ENCODE data around the gene CYP2W1.
A peak's percentile ranks its signal among the peaks of the same experiment; 100 is the strongest.

Gene CYP2W1

GRCh38 chr7:964401-965231 lies 18.4 kb upstream of the CYP2W1 start:
- no peak for DNase-seq (ENCODE audit: low read depth, low spot score)
- no peak overlapping the region for H3K27ac ChIP-seq

- no peak overlapping the region for H3K27ac ChIP-seq
- no peak for DNase-seq (ENCODE audit: low read depth, low spot score)
Observed at GRCh38 chr7:966291-967069, 16.5 kb upstream of the CYP2W1 start.

- H3K27ac ChIP-seq: no peak overlapping the region
- DNase-seq (ENCODE audit: low read depth, low spot score): no peak
Observed at GRCh38 chr7:967361-968082, 15.5 kb upstream of the CYP2W1 start.

- DNase-seq (ENCODE audit: low read depth, low spot score): no peak
- H3K27ac ChIP-seq: no peak overlapping the region
Observed at GRCh38 chr7:968205-969105, 14.5 kb upstream of the CYP2W1 start.

- H3K27ac ChIP-seq: no peak overlapping the region
- no peak for DNase-seq (ENCODE audit: low read depth, low spot score)
Observed at GRCh38 chr7:969403-969802, 13.6 kb upstream of the CYP2W1 start.

GRCh38 chr7:970744-971143 lies 12.2 kb upstream of the CYP2W1 start:
- no peak for DNase-seq (ENCODE audit: low read depth, low spot score)
- H3K27ac ChIP-seq: no peak overlapping the region

- H3K27ac ChIP-seq: no peak overlapping the region
- no peak for DNase-seq (ENCODE audit: low read depth, low spot score)
Observed at GRCh38 chr7:972110-972509, 10.9 kb upstream of the CYP2W1 start.

GRCh38 chr7:972676-973309 lies 10.2 kb upstream of the CYP2W1 start:
- DNase-seq (ENCODE audit: low read depth, low spot score): no peak
- H3K27ac ChIP-seq: no peak overlapping the region

- H3K27ac ChIP-seq: no peak overlapping the region
- no peak for DNase-seq (ENCODE audit: low read depth, low spot score)
Observed at GRCh38 chr7:973312-973711, 9.7 kb upstream of the CYP2W1 start.

- peak overlapping the region; percentile 91 for H3K27ac ChIP-seq
- DNase-seq (ENCODE audit: low read depth, low spot score): no peak
Observed at GRCh38 chr7:974172-974571, 8.8 kb upstream of the CYP2W1 start.

GRCh38 chr7:974820-975681 lies 7.9 kb upstream of the CYP2W1 start, which contains the start of gene COX19:
Gene COX19 (minus strand): TSS chr7:975549. CDS start chr7:975509, 40 bp downstream.
- peak within 1 kb of the TSS; percentile 91 for H3K27ac ChIP-seq
- peak; percentile 64 for DNase-seq (ENCODE audit: low read depth, low spot score)

GRCh38 chr7:975702-976473 lies 7.1 kb upstream of the CYP2W1 start:
- peak overlapping the region; percentile 91 for H3K27ac ChIP-seq
- DNase-seq (ENCODE audit: low read depth, low spot score): no peak

- no peak overlapping the region for H3K27ac ChIP-seq
Observed at GRCh38 chr7:976901-977325, 6.1 kb upstream of the CYP2W1 start.

GRCh38 chr7:977326-978048 lies 5.5 kb upstream of the CYP2W1 start:
- no peak overlapping the region for H3K27ac ChIP-seq

More at GRCh38 chr7:976901-977325, 6.1 kb upstream of the CYP2W1 start:
- no peak for DNase-seq (ENCODE audit: low read depth, low spot score)

GRCh38 chr7:978049-978346 lies 5.0 kb upstream of the CYP2W1 start:
- no peak for DNase-seq (ENCODE audit: low read depth, low spot score)
- H3K27ac ChIP-seq: no peak overlapping the region

More at GRCh38 chr7:977326-978048, 5.5 kb upstream of the CYP2W1 start:
- no peak for DNase-seq (ENCODE audit: low read depth, low spot score)

- DNase-seq (ENCODE audit: low read depth, low spot score): no peak
Observed at GRCh38 chr7:978416-979091, 4.4 kb upstream of the CYP2W1 start.

GRCh38 chr7:979151-979550 lies 3.8 kb upstream of the CYP2W1 start:
- H3K27ac ChIP-seq: no peak overlapping the region
- no peak for DNase-seq (ENCODE audit: low read depth, low spot score)

More at GRCh38 chr7:978416-979091, 4.4 kb upstream of the CYP2W1 start:
- no peak overlapping the region for H3K27ac ChIP-seq
